GM06990 (cell line): ENCODE measurements around the gene CRISPLD2.

ENCODE experiments used
- DNase-seq: peaks from one replicate; pipeline ENCODE4 v3.0.0-alpha.2; 2011; ENCODE audit not compliant: insufficient read length; ENCODE audit errors: extremely low read depth
- H3K27me3 ChIP-seq: replicated peaks from 2 replicates; pipeline ENCODE4 v1.6.0; 2011; ENCODE audit warnings: low read length; ENCODE audit not compliant: control insufficient read depth, insufficient read depth
- H3K36me3 ChIP-seq: 2 replicates; pipeline ENCODE4 v1.5.1; 2011; ENCODE audit warnings: low read length; ENCODE audit not compliant: control insufficient read depth, insufficient read depth
- H3K4me3 ChIP-seq: replicated peaks from 2 replicates; pipeline ENCODE4 v1.5.1; 2011; ENCODE audit warnings: low read depth, mild to moderate bottlenecking, control low read depth, low read length
- TF ChIP-seq, protein P1 (sequence below): IDR thresholded peaks from 2 replicates; pipeline ENCODE4 v1.5.1; 2011; ENCODE audit warnings: low read length, control low read depth, mild to moderate bottlenecking, inconsistent platforms; ENCODE audit not compliant: insufficient read depth, poor library complexity, severe bottlenecking

CRISPLD2 gene

DNA sequence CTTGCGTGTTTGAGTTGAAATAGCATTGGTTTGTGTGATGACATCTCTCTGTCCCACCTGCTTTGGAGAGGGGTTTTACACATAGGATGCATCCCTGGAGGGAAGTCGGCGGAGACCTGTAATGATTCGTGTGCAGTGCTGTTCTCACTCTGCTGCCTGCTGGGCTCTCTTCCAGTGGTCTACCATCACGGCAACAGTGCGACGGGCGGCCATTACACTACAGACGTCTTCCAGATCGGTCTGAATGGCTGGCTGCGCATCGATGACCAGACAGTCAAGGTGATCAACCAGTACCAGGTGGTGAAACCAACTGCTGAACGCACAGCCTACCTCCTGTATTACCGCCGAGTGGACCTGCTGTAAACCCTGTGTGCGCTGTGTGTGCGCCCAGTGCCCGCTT, 41.1 kb upstream of the CRISPLD2 start:
- peaks cover 26% of the 10 kb centered on the region for H3K36me3 ChIP-seq
- TF ChIP-seq, protein P1, sequence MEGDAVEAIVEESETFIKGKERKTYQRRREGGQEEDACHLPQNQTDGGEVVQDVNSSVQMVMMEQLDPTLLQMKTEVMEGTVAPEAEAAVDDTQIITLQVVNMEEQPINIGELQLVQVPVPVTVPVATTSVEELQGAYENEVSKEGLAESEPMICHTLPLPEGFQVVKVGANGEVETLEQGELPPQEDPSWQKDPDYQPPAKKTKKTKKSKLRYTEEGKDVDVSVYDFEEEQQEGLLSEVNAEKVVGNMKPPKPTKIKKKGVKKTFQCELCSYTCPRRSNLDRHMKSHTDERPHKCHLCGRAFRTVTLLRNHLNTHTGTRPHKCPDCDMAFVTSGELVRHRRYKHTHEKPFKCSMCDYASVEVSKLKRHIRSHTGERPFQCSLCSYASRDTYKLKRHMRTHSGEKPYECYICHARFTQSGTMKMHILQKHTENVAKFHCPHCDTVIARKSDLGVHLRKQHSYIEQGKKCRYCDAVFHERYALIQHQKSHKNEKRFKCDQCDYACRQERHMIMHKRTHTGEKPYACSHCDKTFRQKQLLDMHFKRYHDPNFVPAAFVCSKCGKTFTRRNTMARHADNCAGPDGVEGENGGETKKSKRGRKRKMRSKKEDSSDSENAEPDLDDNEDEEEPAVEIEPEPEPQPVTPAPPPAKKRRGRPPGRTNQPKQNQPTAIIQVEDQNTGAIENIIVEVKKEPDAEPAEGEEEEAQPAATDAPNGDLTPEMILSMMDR, result no peak
- H3K27me3 ChIP-seq, result no peaks in the 10 kb centered on the region
- no peak for DNase-seq
- no peak overlapping the region for H3K4me3 ChIP-seq

DNA sequence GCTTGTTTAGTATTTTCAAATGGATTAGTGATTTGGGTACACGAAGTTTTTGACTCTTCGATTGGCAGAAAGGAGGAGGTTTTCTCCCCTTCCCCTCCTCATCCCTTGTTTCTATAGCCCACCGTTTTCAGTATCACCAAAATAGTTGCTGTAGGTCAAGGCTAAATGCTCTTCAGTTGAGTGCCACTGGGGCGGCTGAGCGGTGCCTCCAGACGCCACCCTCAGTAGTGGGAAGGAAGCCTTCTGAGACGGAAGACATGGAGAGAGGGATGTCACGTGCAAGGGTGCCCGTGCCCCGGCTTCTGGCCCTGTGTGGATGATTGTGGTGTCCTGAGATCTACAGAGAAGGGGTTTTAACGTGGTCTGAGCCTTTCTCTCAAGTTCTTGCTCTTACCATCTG, 39.7 kb upstream of the CRISPLD2 start:
- H3K27me3 ChIP-seq, result no peaks in the 10 kb centered on the region
- peaks cover 23% of the 10 kb centered on the region for H3K36me3 ChIP-seq
- no peak for DNase-seq
- TF ChIP-seq, protein P1, result no peak
- H3K4me3 ChIP-seq, result no peak overlapping the region

DNA sequence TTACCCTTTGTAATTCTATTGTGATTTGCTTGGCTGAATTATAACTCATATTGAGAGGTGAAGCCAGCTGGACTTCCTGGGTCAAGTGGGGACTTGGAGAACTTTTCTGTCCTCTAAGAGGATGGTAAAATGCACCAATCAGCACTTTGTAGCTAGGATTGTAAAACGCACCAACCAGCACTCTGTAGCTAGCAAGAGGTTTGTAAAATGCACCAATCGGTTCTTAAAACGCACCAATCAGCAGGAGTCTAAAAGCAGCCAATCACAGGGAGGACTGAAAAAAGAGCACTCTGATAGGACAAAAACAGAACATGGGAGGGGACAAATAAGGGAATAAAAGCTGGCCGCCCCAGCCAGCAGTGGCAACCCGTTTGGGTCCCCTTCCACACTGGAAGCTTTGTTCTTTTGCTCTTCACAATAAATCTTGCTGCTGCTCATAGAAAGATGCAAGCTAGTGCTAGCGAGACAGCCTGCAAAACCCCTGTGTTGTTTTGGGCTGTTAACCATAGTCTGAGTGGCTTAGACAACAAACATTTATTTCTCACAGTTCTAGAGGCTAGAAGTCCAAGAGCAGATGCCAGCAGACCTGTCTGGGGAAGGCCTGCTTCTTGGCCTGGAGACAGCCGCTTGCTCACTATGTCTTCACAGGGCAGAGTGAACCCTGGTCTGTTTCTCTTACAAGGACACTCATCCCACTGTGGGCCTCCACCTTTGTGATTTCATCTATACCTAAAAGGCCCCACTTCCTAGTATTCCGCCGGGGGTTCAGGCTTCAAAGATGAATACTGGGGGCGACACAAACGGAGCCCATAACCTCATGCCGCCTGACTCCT, 39.0 kb upstream of the CRISPLD2 start:
- Histone ChIP-seq H3K36me3 (peaks cover 19% of the 10 kb centered on the region), H3K27me3 (no peaks in the 10 kb centered on the region), H3K4me3 (no peak overlapping the region)
- no peak for DNase-seq
- TF ChIP-seq, protein P1, result no peak

DNA sequence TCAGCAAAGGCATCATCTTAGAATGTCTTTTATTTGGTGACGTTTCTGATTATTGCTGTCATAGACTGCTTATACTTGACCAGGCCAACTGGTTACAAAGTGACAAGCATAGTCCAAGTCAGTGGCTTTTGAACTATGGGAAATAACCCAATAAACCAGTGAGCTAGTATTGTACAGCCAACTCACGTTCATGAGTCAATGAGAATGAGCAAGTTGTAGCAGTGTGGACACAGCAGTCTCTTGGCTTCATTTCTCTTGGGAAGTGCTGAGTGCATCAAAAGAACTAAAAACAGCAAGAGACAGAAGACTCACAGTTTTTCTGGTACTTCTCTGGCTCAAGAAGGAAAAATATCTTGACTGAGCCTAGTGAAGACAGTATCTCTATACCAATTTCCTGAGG, 36.9 kb upstream of the CRISPLD2 start:
- TF ChIP-seq, protein P1, result no peak
- DNase-seq, result no peak
- no peak overlapping the region for H3K4me3 ChIP-seq
- no peaks in the 10 kb centered on the region for H3K27me3 ChIP-seq
- H3K36me3 ChIP-seq, result peaks cover 8% of the 10 kb centered on the region

DNA sequence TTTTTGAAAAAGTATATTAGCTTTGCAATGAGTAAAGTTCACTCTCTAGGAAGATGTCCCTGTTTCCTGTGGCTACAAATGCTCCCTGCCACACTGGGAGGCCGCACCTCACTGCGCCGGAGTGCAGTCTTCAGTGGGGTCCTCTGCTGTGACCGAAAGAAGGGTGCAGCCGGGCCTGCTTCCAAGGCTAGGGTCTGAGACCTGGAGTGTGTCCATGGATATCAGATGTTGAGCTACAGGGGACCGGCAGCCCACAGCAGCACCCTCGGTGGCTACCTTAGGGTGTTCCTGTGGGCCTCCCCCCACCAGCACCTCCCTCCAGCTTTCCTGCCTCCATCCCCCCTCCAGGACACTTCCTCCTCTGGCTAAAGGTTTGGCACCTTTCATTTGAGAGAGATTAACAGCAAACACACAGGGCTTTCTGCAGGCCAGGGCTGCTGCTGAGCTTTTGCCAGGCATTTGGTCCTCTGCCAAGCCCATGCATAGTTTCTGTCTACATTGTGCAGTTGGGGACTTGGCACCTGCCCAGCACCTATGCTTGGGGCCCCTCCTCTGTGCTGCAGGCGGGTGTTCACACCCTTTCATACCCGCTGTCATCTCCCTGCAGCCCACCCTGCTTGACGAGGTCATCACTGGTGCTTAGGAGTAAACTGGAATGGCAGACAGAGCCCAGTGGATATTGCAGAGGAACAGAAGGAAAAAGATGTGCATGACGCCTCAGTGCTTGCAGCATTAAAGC, 33.8 kb upstream of the CRISPLD2 start:
- TF ChIP-seq, protein P1, result no peak
- H3K36me3 ChIP-seq, result no peaks in the 10 kb centered on the region; the same call in 1 of the 2 replicates
- no peak for DNase-seq
- H3K27me3 ChIP-seq, result no peaks in the 10 kb centered on the region
- H3K4me3 ChIP-seq, result no peak overlapping the region
